KG1 (cell line): ENCODE results near the gene SYT7.

Experiments
- DNase-seq: peaks from one replicate; lab custom pipeline; 2025; lab: John Stamatoyannopoulos, UW

Gene SYT7

GRCh38 chr11:61553373-61554171 is 27.3 kb downstream of the SYT7 start:
- DNase-seq, result no peak

DNA sequence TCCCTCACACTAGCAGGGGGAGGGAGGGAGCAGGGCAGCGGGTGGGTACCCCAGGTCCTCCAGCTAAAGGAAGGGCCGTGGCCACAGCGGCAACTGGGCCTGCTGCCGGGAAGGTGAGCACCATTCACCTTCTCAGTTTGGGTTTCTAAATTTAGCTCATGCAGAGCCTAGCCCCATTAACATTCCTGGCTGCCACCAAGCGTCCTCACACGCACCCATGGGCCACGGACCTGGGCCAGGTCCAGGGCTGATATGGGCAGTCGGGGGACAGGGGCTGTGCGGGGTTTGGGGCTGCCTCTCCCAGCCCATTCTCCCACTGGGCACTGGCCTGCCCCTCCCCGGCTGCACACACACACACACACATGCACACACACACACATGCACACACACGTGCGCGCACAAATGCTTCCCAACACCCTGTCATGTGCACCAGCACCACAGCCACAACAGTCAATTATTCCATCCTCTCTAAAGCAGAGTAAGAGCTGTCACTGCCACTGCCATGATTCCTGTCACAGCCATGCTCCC is 28.7 kb downstream of the SYT7 start:
- no peak for DNase-seq

- no peak for DNase-seq
Measured at GRCh38 chr11:61551634-61552033, 29.2 kb downstream of the SYT7 start.

DNA sequence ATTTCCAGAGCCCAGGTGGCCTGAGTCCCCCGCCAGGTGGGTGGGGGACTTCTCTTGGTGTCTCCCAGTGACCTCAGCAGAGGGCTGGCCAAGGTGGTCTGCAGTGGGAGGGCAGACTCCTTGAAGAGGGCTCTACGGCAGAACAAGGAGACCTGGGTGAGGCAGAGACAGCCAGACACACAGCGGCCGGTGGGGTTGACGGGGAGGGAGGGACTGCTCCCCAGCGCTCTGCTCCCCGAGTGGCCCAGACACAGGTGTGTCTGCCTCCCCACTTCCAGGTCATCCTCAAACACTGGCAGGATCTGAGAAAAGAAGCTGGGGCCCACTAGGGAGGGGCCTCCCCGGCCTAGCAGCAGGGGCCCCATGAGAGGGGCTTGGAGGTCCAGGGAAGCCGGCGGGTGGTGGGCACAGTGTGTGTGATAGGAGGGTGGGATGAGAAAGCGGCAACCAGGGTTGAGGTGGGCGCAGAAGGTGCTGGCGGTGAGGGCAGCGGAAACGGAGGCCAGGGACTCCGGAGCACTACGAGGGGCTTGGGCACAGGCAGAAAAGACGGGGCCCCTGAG is 30.1 kb downstream of the SYT7 start:
- DNase-seq, result no peak

GRCh38 chr11:61549662-61550568 is 31.0 kb downstream of the SYT7 start:
- no peak for DNase-seq

DNA sequence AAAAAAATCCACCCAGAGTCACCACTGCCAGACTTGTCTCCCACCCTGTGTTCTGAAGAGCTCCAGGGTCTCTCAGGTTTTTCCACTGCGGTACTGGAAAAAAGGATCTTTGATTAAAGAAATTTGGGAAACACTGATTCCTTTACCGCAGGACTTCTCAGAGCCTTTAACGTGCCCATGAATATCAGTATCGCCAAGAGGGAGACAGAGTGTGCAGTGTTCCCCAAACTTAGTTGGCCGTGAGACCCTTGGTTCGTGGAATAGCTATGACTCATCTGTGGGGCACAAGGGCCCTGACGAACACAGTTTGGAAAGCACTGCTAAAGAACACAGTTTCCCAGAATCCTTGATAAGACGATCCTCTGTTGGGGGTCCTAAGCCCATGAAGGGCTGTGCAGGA is 31.7 kb downstream of the SYT7 start:
- DNase-seq, result no peak

DNA sequence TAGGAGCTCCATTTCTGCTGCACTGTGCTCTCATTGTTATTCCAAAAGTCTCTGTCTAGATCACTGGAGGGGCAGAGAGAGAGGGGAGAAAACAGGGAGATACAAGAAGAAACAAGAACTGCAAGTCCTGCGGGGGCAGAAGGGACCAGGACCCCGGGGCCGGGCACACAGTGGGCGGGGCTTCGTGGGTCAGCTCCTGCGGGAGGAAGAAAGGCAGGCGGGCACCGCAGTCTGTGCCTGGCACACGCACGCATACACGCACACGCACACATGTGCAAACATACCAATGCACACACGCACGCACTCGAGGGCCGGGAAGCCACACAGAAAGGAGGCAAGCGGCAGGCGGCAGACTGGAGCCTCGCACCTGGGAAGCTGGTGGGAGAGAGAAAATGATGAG is 33.6 kb downstream of the SYT7 start:
- DNase-seq, result no peak

GRCh38 chr11:61546663-61547062 is 34.2 kb downstream of the SYT7 start:
- no peak for DNase-seq

GRCh38 chr11:61545921-61546320 is 35.0 kb downstream of the SYT7 start:
- DNase-seq, result no peak

GRCh38 chr11:61545341-61545740 is 35.5 kb downstream of the SYT7 start:
- no peak for DNase-seq

DNA sequence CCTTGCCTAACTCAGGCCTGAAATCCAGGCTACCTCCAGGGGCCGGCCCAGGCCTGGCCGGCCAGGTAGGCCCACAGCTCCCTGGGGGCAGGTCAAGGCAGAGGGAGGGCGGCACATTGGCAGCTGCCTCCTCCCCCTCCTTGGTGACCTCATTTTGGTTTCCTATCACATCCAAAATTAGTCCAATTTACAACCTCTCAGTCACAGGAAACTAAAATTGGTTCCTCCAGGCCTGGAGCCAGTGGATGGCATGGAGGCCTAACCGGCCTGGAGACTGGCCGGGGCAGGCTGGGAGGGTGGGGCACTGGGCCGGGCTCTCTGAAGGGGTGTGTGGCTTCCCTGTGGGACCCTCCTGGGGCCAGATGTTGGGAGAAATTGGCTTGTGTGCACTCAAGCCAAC is 36.4 kb downstream of the SYT7 start:
- no peak for DNase-seq

DNA sequence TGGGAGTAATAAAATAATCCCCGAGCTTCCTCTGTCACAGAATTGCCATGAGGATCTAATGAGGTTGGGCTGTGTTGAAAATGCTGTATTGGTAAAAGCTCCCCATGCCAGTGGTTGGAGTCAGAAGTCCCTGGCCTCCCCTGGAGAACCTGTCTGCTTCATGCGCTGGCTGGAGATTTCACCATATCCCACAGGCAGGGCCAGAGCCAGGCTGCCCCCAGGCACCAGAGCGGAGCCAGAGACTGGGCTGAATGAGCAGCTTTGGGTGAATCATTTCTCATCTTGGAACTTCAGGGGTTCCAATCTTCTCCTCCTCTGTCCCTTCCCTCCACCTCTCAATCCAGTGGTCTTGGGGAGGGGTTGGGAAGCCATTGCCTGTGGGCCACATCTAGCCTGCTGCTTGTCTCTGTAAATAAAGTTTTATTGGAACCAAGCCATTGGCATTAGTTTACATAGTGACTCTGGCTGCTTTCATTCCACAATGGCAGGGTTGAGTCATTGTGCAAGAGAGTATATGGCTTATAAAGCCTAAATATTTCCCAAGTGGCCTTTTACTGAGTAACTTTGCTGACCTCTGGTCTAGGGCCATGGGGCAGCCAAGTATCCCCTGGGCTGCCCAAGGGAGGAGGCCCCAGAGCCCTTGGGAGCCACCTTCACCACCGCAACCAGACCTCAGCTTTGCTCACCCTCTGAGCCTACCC is 37.1 kb downstream of the SYT7 start:
- DNase-seq, result no peak

- DNase-seq, result no peak
Measured at GRCh38 chr11:61542705-61543104, 38.2 kb downstream of the SYT7 start.

DNA sequence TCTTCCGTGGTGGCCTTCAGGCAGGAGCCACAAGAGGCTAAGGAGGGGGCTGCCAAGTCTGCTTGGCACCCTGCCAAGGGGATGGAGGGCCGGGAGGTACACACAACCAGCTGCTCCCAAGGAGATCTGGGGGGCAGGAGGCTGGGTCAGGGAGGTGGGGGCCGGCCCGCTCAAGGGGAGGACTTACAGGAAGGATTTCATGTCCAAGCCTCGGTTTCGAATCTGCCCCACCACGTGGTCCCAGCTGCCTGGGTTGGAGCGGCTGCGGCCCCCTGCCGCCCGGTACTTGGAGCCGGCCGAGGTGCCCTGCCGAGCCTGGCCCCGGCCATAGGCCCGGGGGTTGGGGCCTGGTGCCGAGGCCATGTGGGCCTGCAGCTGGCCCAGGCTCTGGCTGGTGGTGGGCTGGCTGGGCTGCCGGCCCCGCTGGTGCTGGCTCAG is 38.8 kb downstream of the SYT7 start:
- no peak for DNase-seq

GRCh38 chr11:61541598-61541997 is 39.3 kb downstream of the SYT7 start:
- DNase-seq, result no peak

- DNase-seq, result no peak
Measured at GRCh38 chr11:61540528-61540927, 40.3 kb downstream of the SYT7 start.

DNA sequence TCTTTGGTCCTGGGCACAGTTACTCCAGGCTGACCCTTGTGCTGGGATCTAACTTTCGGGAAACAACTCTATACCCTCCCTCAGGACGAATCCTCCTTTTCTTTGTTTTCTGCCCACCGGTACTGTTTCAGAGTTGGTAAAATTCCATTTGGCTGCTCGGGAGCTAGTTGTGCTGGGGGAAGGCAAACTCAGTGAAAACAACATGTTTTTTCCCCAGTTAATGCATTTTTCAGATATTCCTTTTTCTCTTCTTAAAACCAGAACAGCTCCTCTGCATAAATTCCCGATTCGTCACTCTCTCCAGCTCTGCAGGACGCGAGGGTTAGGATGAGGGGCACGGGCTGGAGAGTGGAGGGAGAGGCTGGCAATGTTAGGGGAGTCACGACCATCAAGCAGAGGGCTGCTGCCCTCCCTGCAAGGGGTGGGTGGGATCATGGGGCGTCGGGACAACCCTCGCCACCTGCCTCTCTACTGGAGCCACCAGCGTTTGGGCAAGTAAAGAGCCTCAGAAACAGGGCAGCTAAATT is 41.0 kb downstream of the SYT7 start:
- DNase-seq, result no peak

DNA sequence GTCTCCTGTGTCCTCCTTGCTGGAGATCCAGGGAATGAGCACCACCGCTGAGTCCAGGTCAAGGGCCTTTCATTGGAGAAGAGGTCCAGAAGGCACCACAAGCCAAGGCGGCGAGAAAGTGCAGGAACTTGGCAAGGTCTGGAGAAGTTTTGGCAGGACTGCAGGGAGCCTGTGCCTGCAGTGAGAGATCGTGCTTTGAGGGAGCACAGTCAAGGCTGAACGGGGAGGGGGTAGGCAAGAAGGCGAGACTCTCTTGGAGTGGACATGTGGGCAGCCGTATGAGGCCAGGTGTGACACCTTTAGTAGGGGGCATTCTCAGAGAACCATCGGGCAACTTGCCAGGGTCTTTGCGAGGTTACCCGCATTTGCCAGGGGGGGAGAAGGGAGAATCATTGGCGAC is 41.9 kb downstream of the SYT7 start:
- DNase-seq, result no peak

DNA sequence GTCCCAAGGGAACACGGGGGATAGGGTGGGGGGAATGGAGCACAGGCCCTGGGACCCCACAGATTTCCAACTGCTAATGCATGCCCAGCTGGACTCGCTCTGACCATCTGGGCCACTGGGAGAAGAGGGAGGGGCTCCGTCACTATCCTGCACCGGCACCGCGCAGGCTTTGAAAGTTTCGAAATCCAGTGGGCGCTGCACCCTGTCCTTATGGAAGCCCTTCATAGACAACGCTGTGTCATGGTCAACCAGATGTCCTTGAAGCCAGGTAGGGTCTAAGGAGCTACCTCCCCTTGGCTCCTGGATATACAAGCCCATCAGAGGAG is 42.3 kb downstream of the SYT7 start:
- DNase-seq, result no peak

DNA sequence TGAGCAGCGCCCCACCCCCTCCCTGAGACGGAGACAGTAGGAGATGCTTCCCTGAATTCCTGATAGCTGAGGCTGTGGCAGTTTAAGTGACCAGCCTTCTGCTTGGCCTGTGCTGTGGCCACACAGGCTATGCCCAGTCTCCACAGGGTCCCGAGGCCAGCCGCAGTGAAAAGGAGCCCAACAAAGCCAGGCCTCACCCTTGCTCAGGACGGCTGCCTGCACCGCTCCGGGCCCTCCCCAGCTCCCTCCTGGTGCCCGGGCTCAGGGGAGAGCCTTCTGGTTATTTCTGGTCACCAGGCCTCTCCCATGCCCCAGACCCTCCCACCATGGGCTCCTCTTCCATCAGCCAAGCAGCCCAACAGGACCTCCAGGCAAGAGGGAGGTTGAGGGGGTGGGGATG is 43.5 kb downstream of the SYT7 start:
- no peak for DNase-seq

GRCh38 chr11:61536676-61537270 is 44.1 kb downstream of the SYT7 start:
- DNase-seq, result no peak
